GM21390 (cell line): ENCODE data around the gene ZBTB25.

ENCODE experiments used
- ATAC-seq: cut with Tn5 transposase; IDR thresholded peaks from one replicate; pipeline ENCODE4 v1.9.1; 2021; ENCODE audit not compliant: unreplicated experiment

The ZBTB25 gene

GRCh38 chr14:64444140-64444539, 59.5 kb downstream of the ZBTB25 start:
- ATAC-seq, result no peak

- no peak for ATAC-seq
Measured at GRCh38 chr14:64442300-64442988, 61.2 kb downstream of the ZBTB25 start.

- ATAC-seq, result no peak
Measured at GRCh38 chr14:64440494-64440893, 63.1 kb downstream of the ZBTB25 start.

GRCh38 chr14:64439141-64439540, 64.5 kb downstream of the ZBTB25 start:
- no peak for ATAC-seq

GRCh38 chr14:64438181-64438841, 65.3 kb downstream of the ZBTB25 start:
- no peak for ATAC-seq

GRCh38 chr14:64434528-64434927, 69.1 kb downstream of the ZBTB25 start:
- ATAC-seq, result no peak

GRCh38 chr14:64423987-64424386, 79.7 kb downstream of the ZBTB25 start:
- no peak for ATAC-seq

GRCh38 chr14:64422756-64423155, 80.9 kb downstream of the ZBTB25 start:
- ATAC-seq, result no peak

GRCh38 chr14:64422005-64422404, 81.6 kb downstream of the ZBTB25 start:
- ATAC-seq, result no peak

- no peak for ATAC-seq
Measured at GRCh38 chr14:64421166-64421565, 82.5 kb downstream of the ZBTB25 start.

- ATAC-seq, result no peak
Measured at GRCh38 chr14:64419003-64419402, 84.6 kb downstream of the ZBTB25 start.

- no peak for ATAC-seq
Measured at GRCh38 chr14:64417771-64418125, 85.9 kb downstream of the ZBTB25 start.

- no peak for ATAC-seq
Measured at GRCh38 chr14:64417055-64417770, 86.4 kb downstream of the ZBTB25 start.

GRCh38 chr14:64416348-64416932, 87.2 kb downstream of the ZBTB25 start:
- ATAC-seq, result no peak

GRCh38 chr14:64412237-64412636, 91.4 kb downstream of the ZBTB25 start:
- no peak for ATAC-seq

GRCh38 chr14:64411001-64411400, 92.6 kb downstream of the ZBTB25 start:
- no peak for ATAC-seq

GRCh38 chr14:64410084-64410774, 93.4 kb downstream of the ZBTB25 start:
- no peak for ATAC-seq

GRCh38 chr14:64409126-64409920, 94.3 kb downstream of the ZBTB25 start:
- ATAC-seq, result peak; percentile 45

GRCh38 chr14:64407329-64407728, 96.3 kb downstream of the ZBTB25 start:
- peak; percentile 55 for ATAC-seq

- ATAC-seq, result no peak
Measured at GRCh38 chr14:64405295-64405694, 98.3 kb downstream of the ZBTB25 start.
